ENCODE measurements around the gene SELENBP1.

Gene SELENBP1

GRCh38 chr1:151371370-151372057 lies 991 bp downstream of the SELENBP1 start:
- no peaks in the 10 kb centered on the region for H3K9me3 ChIP-seq
- no peaks in the 10 kb centered on the region for H3K36me3 ChIP-seq
- H3K4me1 ChIP-seq (ENCODE audit: control insufficient read depth in 1 of 2, insufficient read depth in 1 of 2, low read depth in 1 of 2, low read length in 1 of 2): no peaks in the 10 kb centered on the region
- no peak for TF ChIP-seq CTCF (IDR thresholded peaks at IDR 0.05)
- no peaks in the 10 kb centered on the region for H3K27me3 ChIP-seq
- no peak overlapping the region for H3K27ac ChIP-seq
- no peak overlapping the region for H3K4me3 ChIP-seq (ENCODE audit: low read depth in 1 of 2, low read length in 1 of 2)

GRCh38 chr1:151370211-151370911 lies 2.1 kb downstream of the SELENBP1 start:
- no peaks in the 10 kb centered on the region for H3K36me3 ChIP-seq
- H3K27me3 ChIP-seq: no peaks in the 10 kb centered on the region
- H3K4me3 ChIP-seq (ENCODE audit: low read depth in 1 of 2, low read length in 1 of 2): no peak overlapping the region
- H3K4me1 ChIP-seq (ENCODE audit: control insufficient read depth in 1 of 2, insufficient read depth in 1 of 2, low read depth in 1 of 2, low read length in 1 of 2): no peaks in the 10 kb centered on the region
- no peaks in the 10 kb centered on the region for H3K9me3 ChIP-seq
- TF ChIP-seq CTCF (IDR thresholded peaks at IDR 0.05): no peak
- no peak overlapping the region for H3K27ac ChIP-seq

- H3K27ac ChIP-seq: no peak overlapping the region
- H3K4me1 ChIP-seq (ENCODE audit: control insufficient read depth in 1 of 2, insufficient read depth in 1 of 2, low read depth in 1 of 2, low read length in 1 of 2): no peaks in the 10 kb centered on the region
- H3K36me3 ChIP-seq: no peaks in the 10 kb centered on the region
- H3K4me3 ChIP-seq (ENCODE audit: low read depth in 1 of 2, low read length in 1 of 2): no peak overlapping the region
- no peak for TF ChIP-seq CTCF (IDR thresholded peaks at IDR 0.05)
- no peaks in the 10 kb centered on the region for H3K9me3 ChIP-seq
- H3K27me3 ChIP-seq: no peaks in the 10 kb centered on the region
Measured at GRCh38 chr1:151369621-151370048, 2.9 kb downstream of the SELENBP1 start.

- H3K27ac ChIP-seq: no peak overlapping the region
- H3K27me3 ChIP-seq: no peaks in the 10 kb centered on the region
- H3K9me3 ChIP-seq: no peaks in the 10 kb centered on the region
- no peaks in the 10 kb centered on the region for H3K4me1 ChIP-seq (ENCODE audit: control insufficient read depth in 1 of 2, insufficient read depth in 1 of 2, low read depth in 1 of 2, low read length in 1 of 2)
- no peak overlapping the region for H3K4me3 ChIP-seq (ENCODE audit: low read depth in 1 of 2, low read length in 1 of 2)
- H3K36me3 ChIP-seq: no peaks in the 10 kb centered on the region
- TF ChIP-seq CTCF (IDR thresholded peaks at IDR 0.05): no peak
Measured at GRCh38 chr1:151369302-151369610, 3.2 kb downstream of the SELENBP1 start.

- H3K27me3 ChIP-seq: no peaks in the 10 kb centered on the region
- no peak overlapping the region for H3K4me3 ChIP-seq (ENCODE audit: low read depth in 1 of 2, low read length in 1 of 2)
- H3K36me3 ChIP-seq: no peaks in the 10 kb centered on the region
- H3K4me1 ChIP-seq (ENCODE audit: control insufficient read depth in 1 of 2, insufficient read depth in 1 of 2, low read depth in 1 of 2, low read length in 1 of 2): no peaks in the 10 kb centered on the region
- no peak for TF ChIP-seq CTCF (IDR thresholded peaks at IDR 0.05)
- H3K9me3 ChIP-seq: no peaks in the 10 kb centered on the region
- no peak overlapping the region for H3K27ac ChIP-seq
Measured at GRCh38 chr1:151368393-151369301, 3.9 kb downstream of the SELENBP1 start.
